Fibroblast of lung (primary cell): Measurements from ENCODE around the gene DOK6. TPM values are rescaled to one million over a fixed set of nuclear protein-coding genes. Genes with fewer than 3 reads are reported as not detected.

Source experiments
- DNase-seq, 2 donors: peaks; one replicate each; pipeline versions ENCODE4 v3.0.0 to v3.0.0-alpha.2; 2010; ENCODE audit warnings: low read depth in 2 of 2
- H2AFZ ChIP-seq: 2 replicates; pipeline ENCODE4 v1.5.1; 2012; ENCODE audit warnings: low read length, control low read depth, inconsistent platforms
- H3K27ac ChIP-seq: 2 replicates; pipeline ENCODE4 v1.5.1; 2011; ENCODE audit warnings: low read length, control low read depth; ENCODE audit not compliant: insufficient read depth
- H3K27me3 ChIP-seq: 2 replicates; pipeline ENCODE4 v1.5.1; 2011; ENCODE audit warnings: mild to moderate bottlenecking, low read length; ENCODE audit not compliant: control insufficient read depth, insufficient read depth
- H3K36me3 ChIP-seq: 2 replicates; pipeline ENCODE4 v1.5.1; 2011; ENCODE audit warnings: low read length; ENCODE audit not compliant: control insufficient read depth, insufficient read depth
- H3K4me1 ChIP-seq: 2 replicates; pipeline ENCODE4 v1.5.1; 2011; ENCODE audit warnings: low read length; ENCODE audit not compliant: control insufficient read depth, insufficient read depth; ENCODE audit errors: extremely low read depth
- H3K4me2 ChIP-seq: 2 replicates; pipeline ENCODE4 v1.5.1; 2011; ENCODE audit warnings: low read length, control low read depth; ENCODE audit not compliant: insufficient read depth; ENCODE audit errors: extremely low read depth
- H3K4me3 ChIP-seq, 4 experiments: fragments of 200-600 bp in 1 of 4; sonication (generic) in 1 of 4; replicated peaks in 1 of 4; 2 replicates each; pipeline ENCODE4 v1.5.1; 2011 to 2016; ENCODE audit warnings: low read length in 4 of 4, low read depth in 3 of 4, mild to moderate bottlenecking in 3 of 4, control low read depth in 2 of 4, inconsistent platforms in 1 of 4, mixed read lengths in 1 of 4; ENCODE audit not compliant: insufficient read depth in 1 of 4; ENCODE audit errors: control extremely low read depth in 1 of 4
- H3K79me2 ChIP-seq: 2 replicates; pipeline ENCODE4 v1.5.1; 2012; ENCODE audit warnings: mild to moderate bottlenecking, low read length, inconsistent platforms; ENCODE audit not compliant: control insufficient read depth, insufficient read depth
- H3K9ac ChIP-seq: 2 replicates; pipeline ENCODE4 v1.5.1; 2011; ENCODE audit warnings: mild to moderate bottlenecking, low read length, control low read depth; ENCODE audit not compliant: insufficient read depth
- H3K9me3 ChIP-seq: 2 replicates; pipeline ENCODE4 v1.5.1; 2012; ENCODE audit warnings: low read depth, low read length; ENCODE audit not compliant: control insufficient read depth, insufficient read depth
- H4K20me1 ChIP-seq: 2 replicates; pipeline ENCODE4 v1.5.1; 2011; ENCODE audit warnings: low read length; ENCODE audit not compliant: control insufficient read depth, insufficient read depth; ENCODE audit errors: extremely low read depth
- EZH2 ChIP-seq: IDR thresholded peaks from 2 replicates; pipeline ENCODE4 v1.5.1; 2012; ENCODE audit warnings: low read length, control low read depth, mild to moderate bottlenecking; ENCODE audit errors: missing control alignments
- polyA plus RNA-seq, 2 donors: library from polyadenylated mRNA; depleted of rRNA in 1 of 2; stranded (reverse) in 1 of 2; unstranded in 1 of 2; fragments of >200 nt; gene quantifications; 2 replicates each; pipeline ENCODE4 v1.2.1, GENCODE V29; 2011 to 2012; ENCODE audit warnings: missing spikeins in 1 of 2
- total RNA-seq: library from RNA; depleted of rRNA; stranded (reverse); fragments of >200 nt; gene quantifications from 2 replicates; pipeline ENCODE4 v1.2.1, GENCODE V29; 2014
- TF ChIP-seq, protein P1 (sequence below), 2 donors: IDR thresholded peaks in 1 of 2; conservative IDR thresholded peaks in 1 of 2; 1 replicate in 1 of 2; 2 replicates in 1 of 2; pipeline ENCODE4 v1.5.1; 2011 to 2012; ENCODE audit warnings: low read length in 2 of 2, control low read depth in 1 of 2, inconsistent platforms in 1 of 2, low read depth in 1 of 2, mild to moderate bottlenecking in 1 of 2

The DOK6 gene
- total and polyA plus RNA-seq, 2 donors (not counting 1 experiment from before 2014, with no cell fraction given) = 4.0 to 7.8 TPM

DNA sequence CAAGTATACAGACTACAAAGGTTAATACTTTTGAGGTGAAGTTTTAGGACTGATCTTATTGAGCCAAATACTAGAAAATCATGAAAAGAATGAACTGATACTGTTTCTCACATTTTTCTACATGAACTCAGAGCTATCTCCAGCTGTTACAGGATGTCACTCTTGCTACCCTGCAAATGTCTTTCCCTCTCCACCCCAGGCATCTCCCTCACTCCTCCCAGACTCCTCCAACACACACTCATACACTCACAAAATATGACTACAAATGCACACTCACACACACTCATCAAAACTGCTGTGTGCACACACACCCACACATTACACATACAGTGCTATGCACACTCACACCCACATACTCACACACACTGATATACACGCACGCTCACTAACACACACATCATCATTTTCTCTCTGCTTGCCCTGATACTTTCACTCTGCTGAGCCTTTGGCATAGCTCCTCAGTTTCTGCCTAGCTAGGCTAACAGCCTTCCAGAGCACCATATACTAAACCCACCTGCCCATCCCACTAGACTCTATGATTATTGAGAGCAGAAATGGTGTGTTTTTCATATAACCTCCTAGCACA, 273.7 kb downstream of the DOK6 start:
- Histone ChIP-seq H3K27me3 (no peaks in the 10 kb centered on the region), H3K4me2 (peak overlapping the region; percentile 48), H3K9ac (no peak overlapping the region), H3K4me3 (no peak overlapping the region), H4K20me1 (no peaks in the 10 kb centered on the region), H3K79me2 (no peaks in the 10 kb centered on the region), H3K4me1 (no peaks in the 10 kb centered on the region), H3K36me3 (no peaks in the 10 kb centered on the region), H3K9me3 (no peaks in the 10 kb centered on the region), H3K27ac (no peak overlapping the region), H2AFZ (peak overlapping the region; percentile 81)
- no peak for DNase-seq
- TF ChIP-seq EZH2 = no peak
- TF ChIP-seq, protein P1, sequence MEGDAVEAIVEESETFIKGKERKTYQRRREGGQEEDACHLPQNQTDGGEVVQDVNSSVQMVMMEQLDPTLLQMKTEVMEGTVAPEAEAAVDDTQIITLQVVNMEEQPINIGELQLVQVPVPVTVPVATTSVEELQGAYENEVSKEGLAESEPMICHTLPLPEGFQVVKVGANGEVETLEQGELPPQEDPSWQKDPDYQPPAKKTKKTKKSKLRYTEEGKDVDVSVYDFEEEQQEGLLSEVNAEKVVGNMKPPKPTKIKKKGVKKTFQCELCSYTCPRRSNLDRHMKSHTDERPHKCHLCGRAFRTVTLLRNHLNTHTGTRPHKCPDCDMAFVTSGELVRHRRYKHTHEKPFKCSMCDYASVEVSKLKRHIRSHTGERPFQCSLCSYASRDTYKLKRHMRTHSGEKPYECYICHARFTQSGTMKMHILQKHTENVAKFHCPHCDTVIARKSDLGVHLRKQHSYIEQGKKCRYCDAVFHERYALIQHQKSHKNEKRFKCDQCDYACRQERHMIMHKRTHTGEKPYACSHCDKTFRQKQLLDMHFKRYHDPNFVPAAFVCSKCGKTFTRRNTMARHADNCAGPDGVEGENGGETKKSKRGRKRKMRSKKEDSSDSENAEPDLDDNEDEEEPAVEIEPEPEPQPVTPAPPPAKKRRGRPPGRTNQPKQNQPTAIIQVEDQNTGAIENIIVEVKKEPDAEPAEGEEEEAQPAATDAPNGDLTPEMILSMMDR (conservative IDR thresholded peaks at IDR 0.05 in 1 of 2, IDR thresholded peaks at IDR 0.05 in 1 of 2; ENCODE audit: low read depth in 1 of 2, low read length in 2 of 2) = no peak

GRCh38 chr18:69674966-69675365, 274.3 kb downstream of the DOK6 start:
- no peaks in the 10 kb centered on the region for H3K27me3 ChIP-seq
- H3K79me2 ChIP-seq = no peaks in the 10 kb centered on the region
- no peaks in the 10 kb centered on the region for H4K20me1 ChIP-seq
- no peaks in the 10 kb centered on the region for H3K36me3 ChIP-seq
- no peak overlapping the region for H2AFZ ChIP-seq
- H3K4me2 ChIP-seq = no peak overlapping the region
- H3K9me3 ChIP-seq = no peaks in the 10 kb centered on the region
- no peak overlapping the region for H3K9ac ChIP-seq
- TF ChIP-seq, protein P1 (conservative IDR thresholded peaks at IDR 0.05 in 1 of 2, IDR thresholded peaks at IDR 0.05 in 1 of 2; ENCODE audit: low read depth in 1 of 2, low read length in 2 of 2) = no peak
- no peak for TF ChIP-seq EZH2
- no peak overlapping the region for H3K27ac ChIP-seq
- no peak for DNase-seq
- no peak overlapping the region for H3K4me3 ChIP-seq
- no peaks in the 10 kb centered on the region for H3K4me1 ChIP-seq

DNA sequence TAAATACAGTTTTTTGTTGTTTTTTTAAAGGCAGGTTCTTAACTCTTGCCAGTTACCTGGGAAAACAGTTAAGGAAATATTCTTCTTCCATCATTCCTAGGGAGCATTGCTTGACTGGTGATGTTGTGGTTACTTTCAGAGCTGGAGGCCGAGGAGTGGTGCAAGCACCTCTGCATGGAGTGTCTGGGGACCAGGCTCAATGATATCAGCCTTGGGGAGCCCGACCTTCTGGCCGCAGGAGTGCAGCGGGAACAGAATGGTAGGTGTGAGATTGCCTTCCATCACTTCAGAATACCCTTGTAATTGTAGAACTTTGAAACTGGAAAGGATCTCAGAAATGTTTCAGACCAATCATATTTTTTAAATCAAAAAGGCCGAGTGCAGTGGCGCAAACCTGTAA, 276.9 kb downstream of the DOK6 start:
- no peaks in the 10 kb centered on the region for H3K27me3 ChIP-seq
- H3K9ac ChIP-seq = no peak overlapping the region
- no peaks in the 10 kb centered on the region for H3K4me1 ChIP-seq
- no peaks in the 10 kb centered on the region for H4K20me1 ChIP-seq
- no peak overlapping the region for H2AFZ ChIP-seq
- no peak overlapping the region for H3K4me3 ChIP-seq
- TF ChIP-seq EZH2 = no peak
- TF ChIP-seq, protein P1 (conservative IDR thresholded peaks at IDR 0.05 in 1 of 2, IDR thresholded peaks at IDR 0.05 in 1 of 2; ENCODE audit: low read depth in 1 of 2, low read length in 2 of 2) = no peak
- no peaks in the 10 kb centered on the region for H3K36me3 ChIP-seq
- no peak for DNase-seq
- no peaks in the 10 kb centered on the region for H3K79me2 ChIP-seq
- no peak overlapping the region for H3K27ac ChIP-seq
- no peaks in the 10 kb centered on the region for H3K9me3 ChIP-seq
- no peak overlapping the region for H3K4me2 ChIP-seq
